Right cardiac atrium (tissue), 5 donors: ENCODE measurements around the gene PPP2R3A. TPM values are rescaled to one million over a fixed set of nuclear protein-coding genes. Genes with fewer than 3 reads are reported as not detected.
"Not testable (repeated sequence)": the region's sequence is repeated elsewhere in the genome, so short reads cannot be mapped to it uniquely, and the experiment has no call there.

ENCODE experiments used
- ATAC-seq, 2 donors: fragments of 200-7000 bp; cut with Tn5 transposase; one replicate each; pipeline versions ENCODE4 v1.8.0 to v1.9.1; 2020; ENCODE audit warnings: moderate library complexity in 2 of 2, mild to moderate bottlenecking in 1 of 2
- DNase-seq, 3 donors: peaks; one replicate each; pipeline ENCODE4 v3.0.0-alpha.2; 2020
- H3K27ac ChIP-seq: one replicate; pipeline ENCODE4 v1.5.1; 2013; ENCODE audit warnings: mild to moderate bottlenecking, low read length, control low read depth, moderate library complexity
- H3K27me3 ChIP-seq: one replicate; pipeline ENCODE4 v1.6.1; 2013; ENCODE audit not compliant: control insufficient read depth, insufficient read depth
- H3K4me1 ChIP-seq: one replicate; pipeline ENCODE4 v1.6.1; 2013; ENCODE audit warnings: low read length; ENCODE audit not compliant: control insufficient read depth, insufficient read depth
- H3K4me3 ChIP-seq: one replicate; pipeline ENCODE4 v1.5.1; 2013; ENCODE audit warnings: low read length, control low read depth
- H3K9me3 ChIP-seq: one replicate; pipeline ENCODE4 v1.6.1; 2013; ENCODE audit warnings: low read length; ENCODE audit not compliant: control insufficient read depth
- WGBS: extraction: QIAGEN DNeasy Blood & Tissue Kit; methylation state at CpG from one replicate; pipeline ENCODE4 v1.1.7; 2013; 5-methylcytosine and 5-hydroxymethylcytosine counted together
- intact Hi-C, 4 donors: fragments of 100-400 bp; cut with DNase I; formaldehyde crosslinking; loops; one replicate each; pipeline versions ENCODE4 v1.11.0 to v1.14.0; 2022 to 2023
- polyA plus RNA-seq: library from polyadenylated mRNA; stranded (reverse); fragments of 200-250 nt; gene quantifications from one replicate; pipeline ENCODE4 v1.2.3, GENCODE V29; 2013
- total RNA-seq, 4 donors: library from RNA; stranded (reverse); fragmentation: NEBNext Ultra II Directional; extraction: Animal tissue kit (Norgen Biotek cat#: 25700); gene quantifications; one replicate each; pipeline ENCODE4 v1.2.1, GENCODE V29; 2021
- donor health status: healthy with polysubstance abuse.
- donor health status: DM: no; HTN: yes; CAD: no.
- donor health status: DM: no; HTN: no; CAD: no.
- donor health status: DM: no; HTN: yes; CAD: no; lungs with severe emphysema.
- donor health status: DM: yes; HTN: yes; CAD: no.

The PPP2R3A gene
- total and polyA plus RNA-seq, 5 donors = 26.4 to 89.6 (median 63.4) TPM

- Histone ChIP-seq H3K27me3 (no peaks in the 10 kb centered on the region), H3K4me3 (no peak overlapping the region), H3K9me3 (no peaks in the 10 kb centered on the region), H3K4me1 (peaks cover 23% of the 10 kb centered on the region), H3K27ac (no peak overlapping the region)
- DNase-seq (no peak), ATAC-seq (no peak)
- intact Hi-C loops = no loop called here
- WGBS = 77% methylated on average over 4 of the region's 4 CpGs
Observed at GRCh38 chr3:136187868-136188267, 222.3 kb downstream of the PPP2R3A start.

- intact Hi-C loops = no loop called here
- Histone ChIP-seq H3K27me3 (no peaks in the 10 kb centered on the region), H3K4me3 (no peak overlapping the region), H3K9me3 (no peaks in the 10 kb centered on the region), H3K4me1 (peaks cover 23% of the 10 kb centered on the region), H3K27ac (no peak overlapping the region)
- 81% methylated on average over 5 of the region's 5 CpGs for WGBS
- DNase-seq (no peak), ATAC-seq (no peak)
Observed at GRCh38 chr3:136189043-136189442, 223.5 kb downstream of the PPP2R3A start.

- H3K4me3 ChIP-seq = no peak overlapping the region
- no peak for ATAC-seq
- intact Hi-C loops = loop anchor here in 1 of 4 donors (10.0 kb wide), 3 partner anchors 55 to 115 kb away; partner anchors contain the start of gene PCCB
Observed at GRCh38 chr3:136189859-136190617, 224.5 kb downstream of the PPP2R3A start.

GRCh38 chr3:136192195-136192594, 226.7 kb downstream of the PPP2R3A start:
- not testable (repeated sequence) for H3K9me3 ChIP-seq, H3K27ac ChIP-seq, H3K27me3 ChIP-seq, DNase-seq, ATAC-seq
- 21% methylated on average over 6 of the region's 6 CpGs for WGBS
- H3K4me3 ChIP-seq = peak overlapping the region; percentile 91
- H3K4me1 ChIP-seq = peaks cover 16% of the 10 kb centered on the region
- intact Hi-C loops = loop anchor here in 1 of 4 donors (10.0 kb wide), 3 partner anchors 57 to 117 kb away; partner anchors contain the start of gene PCCB

More at GRCh38 chr3:136189859-136190617, 224.5 kb downstream of the PPP2R3A start:
- H3K4me1 ChIP-seq = peaks cover 23% of the 10 kb centered on the region
- no peak for DNase-seq
- WGBS = 91% methylated on average over 11 of the region's 11 CpGs
- no peaks in the 10 kb centered on the region for H3K9me3 ChIP-seq
- no peaks in the 10 kb centered on the region for H3K27me3 ChIP-seq
- no peak overlapping the region for H3K27ac ChIP-seq

GRCh38 chr3:136192831-136193230, 227.3 kb downstream of the PPP2R3A start:
- WGBS = 2% methylated on average over 2 of the region's 2 CpGs
- no peaks in the 10 kb centered on the region for H3K9me3 ChIP-seq
- no peak for DNase-seq
- no peak overlapping the region for H3K27ac ChIP-seq
- no peaks in the 10 kb centered on the region for H3K27me3 ChIP-seq
- no peak for ATAC-seq
- intact Hi-C loops = loop anchor here in 1 of 4 donors (10.0 kb wide), 3 partner anchors 58 to 118 kb away; partner anchors contain the start of gene PCCB
- H3K4me1 ChIP-seq = peaks cover 13% of the 10 kb centered on the region
- H3K4me3 ChIP-seq = peak overlapping the region; percentile 91

- WGBS = 2% methylated on average over 6 of the region's 6 CpGs
- Histone ChIP-seq H3K27ac (no peak overlapping the region), H3K27me3 (no peaks in the 10 kb centered on the region), H3K9me3 (no peaks in the 10 kb centered on the region), H3K4me3 (peak overlapping the region; percentile 91), H3K4me1 (peaks cover 7% of the 10 kb centered on the region)
- DNase-seq = no peak
- no peak for ATAC-seq
- intact Hi-C loops = loop anchor here in 1 of 4 donors (10.0 kb wide), 3 partner anchors 59 to 119 kb away; partner anchors contain the start of gene PCCB
Observed at GRCh38 chr3:136193278-136194054, 227.9 kb downstream of the PPP2R3A start.

GRCh38 chr3:136194409-136195257, 229.1 kb downstream of the PPP2R3A start:
- H3K27me3 ChIP-seq = no peaks in the 10 kb centered on the region
- H3K4me3 ChIP-seq = peak overlapping the region; percentile 91
- H3K4me1 ChIP-seq = peaks cover 3% of the 10 kb centered on the region
- H3K27ac ChIP-seq = peak overlapping the region; percentile 96
- peak in 2 of 3 donors; percentile 22 to 68 for DNase-seq
- intact Hi-C loops = loop anchor here in 2 of 4 donors (5.0 to 10.0 kb wide), 5 partner anchors 58 to 558 kb away; partner anchors contain the start of genes PCCB (in 2 of the 2) and STAG1 (in 1 of the 2)
- under 1% methylated on average over 47 of the region's 47 CpGs for WGBS
- no peak for ATAC-seq
- H3K9me3 ChIP-seq = no peaks in the 10 kb centered on the region

GRCh38 chr3:136195258-136196063, 229.9 kb downstream of the PPP2R3A start:
- peak overlapping the region; percentile 96 for H3K27ac ChIP-seq
- peak overlapping the region; percentile 91 for H3K4me3 ChIP-seq
- peak; percentile 85 to 94 (median 90) for DNase-seq
- under 1% methylated on average over 101 of the region's 103 CpGs for WGBS
- peak; percentile 62 to 64 for ATAC-seq
- no peaks in the 10 kb centered on the region for H3K27me3 ChIP-seq
- H3K9me3 ChIP-seq = no peaks in the 10 kb centered on the region
- intact Hi-C loops = loop anchor here in 2 of 4 donors (5.0 to 10.0 kb wide), 5 partner anchors 57 to 557 kb away; partner anchors contain the start of genes PCCB (in 2 of the 2) and STAG1 (in 1 of the 2)
- H3K4me1 ChIP-seq = no peaks in the 10 kb centered on the region

- no peaks in the 10 kb centered on the region for H3K27me3 ChIP-seq
- ATAC-seq (peak; percentile 58 to 67), DNase-seq (peak in 1 of 3 donors; percentile 93)
- peak within 1 kb of the TSS; percentile 96 for H3K27ac ChIP-seq
- H3K9me3 ChIP-seq = no peaks in the 10 kb centered on the region
- intact Hi-C loops = loop anchor here in 2 of 4 donors (5.0 to 10.0 kb wide), 5 partner anchors 56 to 556 kb away; partner anchors contain the start of genes PCCB (in 2 of the 2) and STAG1 (in 1 of the 2)
- 2% methylated on average over 37 of the region's 37 CpGs for WGBS
- peak within 1 kb of the TSS; percentile 91 for H3K4me3 ChIP-seq
- H3K4me1 ChIP-seq = no peaks in the 10 kb centered on the region
Observed at GRCh38 chr3:136196064-136196400, 230.5 kb downstream of the PPP2R3A start, which contains the start of gene MSL2. Gene MSL2 (minus strand): TSS chr3:136196335. CDS start chr3:136195113, 1,222 bp downstream.
